GM06990 (cell line): ENCODE data around the gene ULK4.

Experiments
- DNase-seq: peaks from one replicate; pipeline ENCODE4 v3.0.0-alpha.2; 2011; ENCODE audit not compliant: insufficient read length; ENCODE audit errors: extremely low read depth
- H3K27me3 ChIP-seq: replicated peaks from 2 replicates; pipeline ENCODE4 v1.6.0; 2011; ENCODE audit warnings: low read length; ENCODE audit not compliant: control insufficient read depth, insufficient read depth
- H3K36me3 ChIP-seq: 2 replicates; pipeline ENCODE4 v1.5.1; 2011; ENCODE audit warnings: low read length; ENCODE audit not compliant: control insufficient read depth, insufficient read depth
- H3K4me3 ChIP-seq: replicated peaks from 2 replicates; pipeline ENCODE4 v1.5.1; 2011; ENCODE audit warnings: low read depth, mild to moderate bottlenecking, control low read depth, low read length
- CTCF ChIP-seq: IDR thresholded peaks from 2 replicates; pipeline ENCODE4 v1.5.1; 2011; ENCODE audit warnings: low read length, control low read depth, mild to moderate bottlenecking, inconsistent platforms; ENCODE audit not compliant: insufficient read depth, poor library complexity, severe bottlenecking

ULK4 gene

GRCh38 chr3:41612853-41613252 lies 349.1 kb downstream of the ULK4 start:
- DNase-seq = no peak
- H3K36me3 ChIP-seq = no peaks in the 10 kb centered on the region
- no peak for TF ChIP-seq CTCF
- H3K27me3 ChIP-seq = no peaks in the 10 kb centered on the region
- no peak overlapping the region for H3K4me3 ChIP-seq

GRCh38 chr3:41611008-41611407 lies 350.9 kb downstream of the ULK4 start:
- TF ChIP-seq CTCF = no peak
- no peak for DNase-seq

GRCh38 chr3:41608347-41608746 lies 353.6 kb downstream of the ULK4 start:
- TF ChIP-seq CTCF = no peak
- H3K36me3 ChIP-seq = no peaks in the 10 kb centered on the region
- H3K4me3 ChIP-seq = no peak overlapping the region
- DNase-seq = peak; percentile 8
- no peaks in the 10 kb centered on the region for H3K27me3 ChIP-seq

More at GRCh38 chr3:41611008-41611407, 350.9 kb downstream of the ULK4 start:
- H3K36me3 ChIP-seq = no peaks in the 10 kb centered on the region
- no peaks in the 10 kb centered on the region for H3K27me3 ChIP-seq
- no peak overlapping the region for H3K4me3 ChIP-seq

GRCh38 chr3:41603807-41604206 lies 358.1 kb downstream of the ULK4 start:
- no peak for TF ChIP-seq CTCF
- no peak for DNase-seq

GRCh38 chr3:41602121-41602520 lies 359.8 kb downstream of the ULK4 start:
- Histone ChIP-seq H3K36me3 (no peaks in the 10 kb centered on the region), H3K4me3 (no peak overlapping the region), H3K27me3 (no peaks in the 10 kb centered on the region)
- no peak for DNase-seq
- TF ChIP-seq CTCF = no peak

More at GRCh38 chr3:41603807-41604206, 358.1 kb downstream of the ULK4 start:
- no peak overlapping the region for H3K4me3 ChIP-seq
- H3K27me3 ChIP-seq = no peaks in the 10 kb centered on the region
- no peaks in the 10 kb centered on the region for H3K36me3 ChIP-seq

- DNase-seq = no peak
- TF ChIP-seq CTCF = no peak
- no peaks in the 10 kb centered on the region for H3K27me3 ChIP-seq
- no peaks in the 10 kb centered on the region for H3K36me3 ChIP-seq
- no peak overlapping the region for H3K4me3 ChIP-seq
These were observed 360.4 kb downstream of the ULK4 start for GRCh38 chr3:41601404-41601987.
